Upper lobe of left lung (tissue), 4 donors: Measurements from ENCODE around the gene ZSWIM6.

Experiments used
- CTCF ChIP-seq, 6 experiments: fragments of 450-650 bp in 4 of 6; fragments of 200-600 bp in 2 of 6; sonication (generic) in 2 of 6; IDR thresholded peaks; one replicate each; pipeline ENCODE4 v1.5.1; 2016 to 2019; ENCODE audit warnings: antibody characterized with exemption in 6 of 6
- EP300 ChIP-seq, 4 donors: sonication (generic); formaldehyde crosslinking; IDR thresholded peaks; one replicate each; pipeline ENCODE4 v1.5.1; 2017; ENCODE audit warnings: antibody characterized with exemption in 4 of 4, control low read depth in 2 of 4
- POLR2A ChIP-seq, 4 donors: fragments of 450-650 bp; IDR thresholded peaks; one replicate each; pipeline ENCODE4 v1.5.1; 2016 to 2017; ENCODE audit warnings: antibody characterized with exemption in 4 of 4, mild to moderate bottlenecking in 2 of 4
- POLR2AphosphoS5 ChIP-seq, 2 donors: sonication (generic); formaldehyde crosslinking; IDR thresholded peaks; one replicate each; pipeline ENCODE4 v1.5.1; 2017; ENCODE audit warnings: antibody characterized with exemption in 2 of 2

- TF ChIP-seq POLR2A (IDR thresholded peaks at IDR 0.05) (no peak), CTCF (IDR thresholded peaks at IDR 0.05) (no peak), POLR2AphosphoS5 (IDR thresholded peaks at IDR 0.05) (no peak), EP300 (IDR thresholded peaks at IDR 0.05) (no peak)
Observed at GRCh38 chr5:61351733-61352132, 19.7 kb downstream of the ZSWIM6 start.
